ENCODE measurements around the gene ROBO2.

ROBO2 gene

GRCh38 chr3:77137559-77137958, 97.7 kb downstream of the ROBO2 start:
- no peak for FAIRE-seq

GRCh38 chr3:77139624-77140023, 99.7 kb downstream of the ROBO2 start:
- no peak for FAIRE-seq

- FAIRE-seq: no peak
Measured at GRCh38 chr3:77141423-77141822, 101.5 kb downstream of the ROBO2 start.

GRCh38 chr3:77142578-77142977, 102.7 kb downstream of the ROBO2 start:
- no peak for FAIRE-seq

GRCh38 chr3:77146004-77146403, 106.1 kb downstream of the ROBO2 start:
- FAIRE-seq: no peak

GRCh38 chr3:77147836-77148578, 108.1 kb downstream of the ROBO2 start:
- no peak for FAIRE-seq

- no peak for FAIRE-seq
Measured at GRCh38 chr3:77149382-77149781, 109.5 kb downstream of the ROBO2 start.

GRCh38 chr3:77150028-77150427, 110.1 kb downstream of the ROBO2 start:
- peak; percentile 47 for FAIRE-seq

- peak; percentile 86 for FAIRE-seq
Measured at GRCh38 chr3:77150759-77151158, 110.9 kb downstream of the ROBO2 start.

- FAIRE-seq: no peak
Measured at GRCh38 chr3:77158730-77159581, 119.1 kb downstream of the ROBO2 start.

- no peak for FAIRE-seq
Measured at GRCh38 chr3:77160931-77161497, 121.1 kb downstream of the ROBO2 start.

- no peak for FAIRE-seq
Measured at GRCh38 chr3:77169823-77170222, 129.9 kb downstream of the ROBO2 start.

- peak; percentile 81 for FAIRE-seq
Measured at GRCh38 chr3:77171026-77171425, 131.1 kb downstream of the ROBO2 start.

GRCh38 chr3:77179762-77180161, 139.9 kb downstream of the ROBO2 start:
- FAIRE-seq: no peak

GRCh38 chr3:77182341-77182740, 142.4 kb downstream of the ROBO2 start:
- no peak for FAIRE-seq

- no peak for FAIRE-seq
Measured at GRCh38 chr3:77186319-77186718, 146.4 kb downstream of the ROBO2 start.

GRCh38 chr3:77186728-77187127, 146.8 kb downstream of the ROBO2 start:
- FAIRE-seq: peak; percentile 92

- peak; percentile 33 for FAIRE-seq
Measured at GRCh38 chr3:77188210-77188609, 148.3 kb downstream of the ROBO2 start.

GRCh38 chr3:77189258-77189657, 149.4 kb downstream of the ROBO2 start:
- peak; percentile 86 for FAIRE-seq

GRCh38 chr3:77189684-77190083, 149.8 kb downstream of the ROBO2 start:
- peak; percentile 33 for FAIRE-seq

- FAIRE-seq: no peak
Measured at GRCh38 chr3:77190374-77190773, 150.5 kb downstream of the ROBO2 start.

- no peak for FAIRE-seq
Measured at GRCh38 chr3:77191014-77191413, 151.1 kb downstream of the ROBO2 start.

- no peak for FAIRE-seq
Measured at GRCh38 chr3:77191640-77192039, 151.7 kb downstream of the ROBO2 start.
